Thymus (tissue), 14 donors: ENCODE results near the gene KCNH2. TPM values are rescaled to one million over a fixed set of nuclear protein-coding genes. Genes with fewer than 3 reads are reported as not detected.
A peak's percentile ranks its signal among the peaks of the same experiment; 100 is the strongest.
"Not testable (repeated sequence)": the region's sequence is repeated elsewhere in the genome, so short reads cannot be mapped to it uniquely, and the experiment has no call there.

Experiments used
- DNase-seq, 9 donors: peaks; one replicate each; pipeline ENCODE4 v3.0.0-alpha.2; 2013; ENCODE audit warnings: low spot score in 9 of 9, low read depth in 6 of 9, missing footprints in 1 of 9
- H3K27ac ChIP-seq, 2 donors: one replicate each; pipeline ENCODE4 v1.5.1; 2013; ENCODE audit warnings: control low read depth in 1 of 2, low read depth in 1 of 2, low read length in 1 of 2, mild to moderate bottlenecking in 1 of 2, moderate library complexity in 1 of 2
- H3K27me3 ChIP-seq, 2 donors: one replicate each; pipeline ENCODE4 v1.5.1; 2013; ENCODE audit warnings: low read length in 1 of 2; ENCODE audit not compliant: control insufficient read depth in 2 of 2, insufficient read depth in 1 of 2
- H3K36me3 ChIP-seq, 2 donors: one replicate each; pipeline ENCODE4 v1.5.1; 2013; ENCODE audit warnings: low read length in 1 of 2, mild to moderate bottlenecking in 1 of 2, moderate library complexity in 1 of 2; ENCODE audit not compliant: control insufficient read depth in 2 of 2, insufficient read depth in 2 of 2
- H3K4me1 ChIP-seq, 2 donors: one replicate each; pipeline ENCODE4 v1.5.1; 2013; ENCODE audit warnings: low read length in 2 of 2; ENCODE audit not compliant: control insufficient read depth in 2 of 2, insufficient read depth in 2 of 2
- H3K4me3 ChIP-seq, 2 donors: one replicate each; pipeline ENCODE4 v1.5.1; 2013; ENCODE audit warnings: low read length in 2 of 2, control low read depth in 1 of 2, mild to moderate bottlenecking in 1 of 2
- H3K9me3 ChIP-seq, 2 donors: one replicate each; pipeline ENCODE4 v1.5.1; 2013; ENCODE audit warnings: low read length in 1 of 2, mild to moderate bottlenecking in 1 of 2; ENCODE audit not compliant: control insufficient read depth in 2 of 2, insufficient read depth in 1 of 2
- WGBS: extraction: QIAGEN DNeasy Blood & Tissue Kit; methylation state at CpG from one replicate; pipeline ENCODE4 v1.1.7; 2013; 5-methylcytosine and 5-hydroxymethylcytosine counted together
- long read RNA-seq, 10 donors: transcript quantifications; one replicate each; lab custom pipeline, GENCODE V29; 2026
- polyA plus RNA-seq: library from polyadenylated mRNA; stranded (reverse); fragments of 200-250 nt; gene quantifications from one replicate; pipeline ENCODE4 v1.2.3, GENCODE V29; 2013
- total RNA-seq: library from RNA; stranded (reverse); fragments of 120-200 nt; gene quantifications from one replicate; pipeline ENCODE4 v1.2.4, GENCODE V29; 2013
- donor health status: healthy.

KCNH2 gene
- 2.3 TPM for total RNA-seq
- polyA plus RNA-seq, result 1.5 TPM
- long read RNA-seq, donor 1, result 0 reads
- long read RNA-seq, donor 2, result 0 reads
- long read RNA-seq, donor 3, partial matches to known transcripts, result 0 of 1 reads
- long read RNA-seq, donor 3, other reads (novel, unspliced or antisense), result 0 of 1 reads
- long read RNA-seq, donor 4, result 0 reads
- long read RNA-seq, donor 5, partial matches to known transcripts, result 0 of 1 reads
- long read RNA-seq, donor 5, other reads (novel, unspliced or antisense), result 0 of 1 reads
- long read RNA-seq, donor 6, result 0 reads
- long read RNA-seq, donor 7, result 0 reads
- long read RNA-seq, donor 8, result 0 reads
- long read RNA-seq, donor 9, result 0 reads
- long read RNA-seq, donor 10, result 0 reads

GRCh38 chr7:150978126-150978789, at the start of gene KCNH2:
Gene KCNH2, minus strand, starts transcription at chr7:150978321. Its CDS starts 408 bp downstream, at chr7:150977913.
- WGBS, result under 1% methylated on average over 78 of the region's 81 CpGs
- peaks cover 45 to 86% of the 10 kb centered on the region in 2 donors for H3K27me3 ChIP-seq
- DNase-seq, result peak in 7 of 9 donors; percentile 46 to 79 (median 52)
- H3K9me3 ChIP-seq, result no peaks in the 10 kb centered on the region
- no peak within 1 kb of the TSS for H3K27ac ChIP-seq
- H3K4me3 ChIP-seq, result peak within 1 kb of the TSS; percentile 33 to 66
- peaks cover 41 to 51% of the 10 kb centered on the region in 2 donors for H3K4me1 ChIP-seq
- H3K36me3 ChIP-seq, result no peaks in the 10 kb centered on the region

GRCh38 chr7:151027728-151028130, 49.6 kb upstream of the KCNH2 start:
- 10% methylated on average over 16 of the region's 16 CpGs for WGBS
- peak overlapping the region; percentile 71 to 82 for H3K27ac ChIP-seq
- H3K4me3 ChIP-seq, result peak overlapping the region; percentile 86
- not testable (repeated sequence) for H3K9me3 ChIP-seq, H3K36me3 ChIP-seq, DNase-seq
- H3K27me3 ChIP-seq, result peaks cover 0 to 45% of the 10 kb centered on the region in 2 donors
- peaks cover 9 to 15% of the 10 kb centered on the region in 2 donors for H3K4me1 ChIP-seq

GRCh38 chr7:151026771-151027727, 48.9 kb upstream of the KCNH2 start:
- H3K27me3 ChIP-seq, result peaks cover 0 to 46% of the 10 kb centered on the region in 2 donors
- whole genome bisulfite sequencing, result 53% methylated on average over 19 of the region's 19 CpGs
- not testable (repeated sequence) for H3K27ac ChIP-seq, H3K9me3 ChIP-seq, DNase-seq, H3K36me3 ChIP-seq
- peaks cover 9 to 15% of the 10 kb centered on the region in 2 donors for H3K4me1 ChIP-seq
- H3K4me3 ChIP-seq, result peak overlapping the region in 1 of 2 donors; percentile 86

GRCh38 chr7:151025924-151026671, 48.0 kb upstream of the KCNH2 start:
- peaks cover 0 to under 1% of the 10 kb centered on the region in 2 donors for H3K36me3 ChIP-seq
- H3K9me3 ChIP-seq, result no peaks in the 10 kb centered on the region
- DNase-seq, result no peak
- no peak overlapping the region for H3K27ac ChIP-seq
- WGBS, result 91% methylated on average over 4 of the region's 4 CpGs
- H3K27me3 ChIP-seq, result peaks cover 0 to 50% of the 10 kb centered on the region in 2 donors
- H3K4me3 ChIP-seq, result no peak overlapping the region
- peaks cover 9 to 15% of the 10 kb centered on the region in 2 donors for H3K4me1 ChIP-seq

GRCh38 chr7:151024435-151025056, 46.4 kb upstream of the KCNH2 start, which contains the start of gene ATG9B:
Gene ATG9B, minus strand, starts transcription at chr7:151024494. Its CDS starts 71 bp downstream, at chr7:151024423.
- no peak within 1 kb of the TSS for H3K4me3 ChIP-seq
- DNase-seq, result no peak

GRCh38 chr7:151023232-151023631, 45.1 kb upstream of the KCNH2 start:
- Histone ChIP-seq H3K9me3 (peaks cover 0 to 10% of the 10 kb centered on the region in 2 donors), H3K27ac (no peak overlapping the region), H3K4me3 (no peak overlapping the region), H3K36me3 (no peaks in the 10 kb centered on the region), H3K4me1 (peaks cover 12 to 18% of the 10 kb centered on the region in 2 donors), H3K27me3 (peaks cover 16 to 78% of the 10 kb centered on the region in 2 donors)
- no peak for DNase-seq
- WGBS, result 88% methylated on average over 10 of the region's 10 CpGs

More at GRCh38 chr7:151024435-151025056, 46.4 kb upstream of the KCNH2 start, which contains the start of gene ATG9B:
- WGBS, result 91% methylated on average over 4 of the region's 4 CpGs
- H3K9me3 ChIP-seq, result peaks cover 0 to 3% of the 10 kb centered on the region in 2 donors
- peaks cover 4 to 66% of the 10 kb centered on the region in 2 donors for H3K27me3 ChIP-seq
- peaks cover 9 to 15% of the 10 kb centered on the region in 2 donors for H3K4me1 ChIP-seq
- no peak within 1 kb of the TSS for H3K27ac ChIP-seq
- H3K36me3 ChIP-seq, result no peaks in the 10 kb centered on the region

GRCh38 chr7:151020231-151020630, 42.1 kb upstream of the KCNH2 start:
- Histone ChIP-seq H3K27me3 (peaks cover 16 to 78% of the 10 kb centered on the region in 2 donors), H3K4me3 (no peak overlapping the region), H3K27ac (no peak overlapping the region), H3K4me1 (peaks cover 10 to 28% of the 10 kb centered on the region in 2 donors), H3K36me3 (no peaks in the 10 kb centered on the region), H3K9me3 (peaks cover 0 to 10% of the 10 kb centered on the region in 2 donors)
- DNase-seq, result no peak
- WGBS, result 74% methylated on average over 7 of the region's 7 CpGs

GRCh38 chr7:151019130-151019447, 41.0 kb upstream of the KCNH2 start:
- Histone ChIP-seq H3K4me1 (peaks cover 10 to 39% of the 10 kb centered on the region in 2 donors), H3K27ac (no peak overlapping the region), H3K27me3 (peaks cover 16 to 72% of the 10 kb centered on the region in 2 donors), H3K4me3 (peak overlapping the region in 1 of 2 donors; percentile 41), H3K36me3 (no peaks in the 10 kb centered on the region), H3K9me3 (peaks cover 0 to 11% of the 10 kb centered on the region in 2 donors)
- no peak for DNase-seq
- 26% methylated on average over 20 of the region's 20 CpGs for WGBS
